AG09309 (cell line): ENCODE results near the gene CCNJL.
A peak's percentile ranks its signal among the peaks of the same experiment; 100 is the strongest.
"Not testable (repeated sequence)": the region's sequence is repeated elsewhere in the genome, so short reads cannot be mapped to it uniquely, and the experiment has no call there.

Experiments used
- DNase-seq: peaks from one replicate; pipeline ENCODE4 v3.0.0-alpha.2; 2010; ENCODE audit warnings: low read depth
- H3K4me3 ChIP-seq: 2 replicates; pipeline ENCODE4 v1.5.1; 2011; ENCODE audit warnings: mild to moderate bottlenecking, low read depth, low read length, moderate library complexity; ENCODE audit not compliant: control insufficient read depth
- CTCF ChIP-seq: IDR thresholded peaks from 2 replicates; pipeline ENCODE4 v1.5.1; 2011; ENCODE audit warnings: mild to moderate bottlenecking, low read depth, low read length, inconsistent platforms; ENCODE audit not compliant: insufficient read depth, control insufficient read depth; ENCODE audit errors: missing control alignments

CCNJL gene

GRCh38 chr5:160349249-160349934 is 37.0 kb upstream of the CCNJL start:
- H3K4me3 ChIP-seq = no peak overlapping the region
- no peak for DNase-seq
- TF ChIP-seq CTCF = no peak

- H3K4me3 ChIP-seq = no peak overlapping the region
- no peak for DNase-seq
- TF ChIP-seq CTCF = no peak
These were observed 35.7 kb upstream of the CCNJL start for GRCh38 chr5:160348080-160348479.

GRCh38 chr5:160347448-160347847 is 35.1 kb upstream of the CCNJL start:
- TF ChIP-seq CTCF = no peak
- no peak overlapping the region for H3K4me3 ChIP-seq
- no peak for DNase-seq

- no peak overlapping the region for H3K4me3 ChIP-seq
- peak; percentile 74 for DNase-seq
- TF ChIP-seq CTCF = no peak
These were observed 30.1 kb upstream of the CCNJL start for GRCh38 chr5:160342413-160342941.

GRCh38 chr5:160341309-160341870 is 29.0 kb upstream of the CCNJL start:
- no peak overlapping the region for H3K4me3 ChIP-seq
- DNase-seq = no peak
- TF ChIP-seq CTCF = no peak

GRCh38 chr5:160340513-160340912 is 28.1 kb upstream of the CCNJL start:
- DNase-seq, H3K4me3 ChIP-seq: not testable (repeated sequence)

- no peak for DNase-seq
- TF ChIP-seq CTCF = no peak
- H3K4me3 ChIP-seq = no peak overlapping the region
These were observed 27.2 kb upstream of the CCNJL start for GRCh38 chr5:160339406-160340130.

- H3K4me3 ChIP-seq = not testable (repeated sequence)
These were observed 22.4 kb upstream of the CCNJL start for GRCh38 chr5:160334716-160335115.

More at GRCh38 chr5:160334716-160335115, 22.4 kb upstream of the CCNJL start:
- DNase-seq = not testable (repeated sequence)
